ENCODE data around the gene PTPRN2. TPM values are rescaled to one million over a fixed set of nuclear protein-coding genes. Genes with fewer than 3 reads are reported as not detected.

Gene PTPRN2
- total and polyA plus RNA-seq, 2 of the 13 experiments (the other 11 are each of a cell fraction or from before 2014, with no cell fraction given) = 2.5 to 24.2 TPM

DNA sequence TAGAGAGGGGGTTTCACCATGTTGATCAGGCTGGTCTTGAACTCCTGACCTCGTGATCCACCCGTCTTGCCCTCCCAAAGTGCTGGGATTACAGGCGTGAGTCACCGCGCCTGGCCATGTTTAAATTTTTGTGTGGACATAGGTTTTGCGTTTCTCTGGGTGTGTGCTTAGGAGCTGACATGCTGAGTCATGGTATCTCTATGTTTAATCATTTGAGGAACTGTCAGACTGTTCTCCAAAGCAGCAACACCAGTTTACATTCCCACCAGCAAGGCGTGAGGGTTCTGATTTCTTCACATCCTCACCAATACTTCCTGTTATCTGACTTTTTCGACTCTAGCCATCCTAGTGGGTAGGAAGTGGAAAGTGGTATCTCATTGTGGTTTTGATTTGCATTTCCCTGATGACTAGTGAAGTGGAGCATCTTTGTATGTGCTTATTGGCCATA, 1097.1 kb downstream of the PTPRN2 start:
- Histone ChIP-seq H3K9ac (ENCODE audit: insufficient read depth, low read depth, low read length) (no peak overlapping the region), H2AFZ (ENCODE audit: low read length) (no peak overlapping the region), H3K4me3 (replicated peaks in 1 of 3; ENCODE audit: insufficient read depth in 1 of 3, low read depth in 2 of 3, low read length in 3 of 3) (no peak overlapping the region), H3K9me3 (ENCODE audit: low read length) (peaks cover 6% of the 10 kb centered on the region; the same call in 1 of the 2 replicates), H4K20me1 (ENCODE audit: insufficient read depth, low read length) (no peaks in the 10 kb centered on the region), H3K27ac (ENCODE audit: extremely low read length, insufficient read depth, low read length) (no peak overlapping the region), H3K27me3 (ENCODE audit: control insufficient read depth in 1 of 2, insufficient read depth in 2 of 2, low read length in 2 of 2) (peaks cover 6 to 46% of the 10 kb centered on the region in 2 experiments; a peak in 4 of 5 replicates), H3K4me1 (ENCODE audit: insufficient read depth, low read length) (no peaks in the 10 kb centered on the region), H3K36me3 (replicated peaks in 1 of 2; ENCODE audit: control insufficient read depth in 1 of 2, insufficient read depth in 2 of 2, low read length in 2 of 2) (no peaks in the 10 kb centered on the region), H3K79me2 (ENCODE audit: insufficient read depth, low read length) (no peaks in the 10 kb centered on the region), H3K4me2 (ENCODE audit: low read depth, low read length) (no peak overlapping the region)
- WGBS (ENCODE audit: low lambda C conversion rate) = 0% methylated on average over 8 of the region's 8 CpGs
- CTCF ChIA-PET (ENCODE audit: low intra/inter-chr PET ratio, low total read pairs) = no interaction called here
- DNase-seq (ENCODE audit: low spot score) = peak; percentile 66
- POLR2A ChIA-PET = no interaction called here
- in situ Hi-C loops (cut with HindIII; ENCODE audit: extremely low pct_ligation_motif_present, low pct_unique_long_range_greater_than_20kb) = no loop called here
- no TSS peak for BruUV-seq (replicated peaks)
- intact Hi-C loops (cut with micrococcal nuclease; ENCODE audit: unreplicated experiment) = no loop called here
- no peak for FAIRE-seq
- peak; percentile 64; the same call in 2 of the 3 replicates for ATAC-seq
- no peak for TF ChIP-seq ZNF260 (CRISPR knock-in tag; IDR thresholded peaks at IDR 0.05; ENCODE audit: borderline replicate concordance, low read depth)
- no peak for TF ChIP-seq GTF2F1 (IDR thresholded peaks at IDR 0.05; ENCODE audit: low read length)
- no peak for TF ChIP-seq KLF15 (CRISPR knock-in tag; IDR thresholded peaks at IDR 0.05; ENCODE audit: borderline replicate concordance)
- TF ChIP-seq, protein P1, sequence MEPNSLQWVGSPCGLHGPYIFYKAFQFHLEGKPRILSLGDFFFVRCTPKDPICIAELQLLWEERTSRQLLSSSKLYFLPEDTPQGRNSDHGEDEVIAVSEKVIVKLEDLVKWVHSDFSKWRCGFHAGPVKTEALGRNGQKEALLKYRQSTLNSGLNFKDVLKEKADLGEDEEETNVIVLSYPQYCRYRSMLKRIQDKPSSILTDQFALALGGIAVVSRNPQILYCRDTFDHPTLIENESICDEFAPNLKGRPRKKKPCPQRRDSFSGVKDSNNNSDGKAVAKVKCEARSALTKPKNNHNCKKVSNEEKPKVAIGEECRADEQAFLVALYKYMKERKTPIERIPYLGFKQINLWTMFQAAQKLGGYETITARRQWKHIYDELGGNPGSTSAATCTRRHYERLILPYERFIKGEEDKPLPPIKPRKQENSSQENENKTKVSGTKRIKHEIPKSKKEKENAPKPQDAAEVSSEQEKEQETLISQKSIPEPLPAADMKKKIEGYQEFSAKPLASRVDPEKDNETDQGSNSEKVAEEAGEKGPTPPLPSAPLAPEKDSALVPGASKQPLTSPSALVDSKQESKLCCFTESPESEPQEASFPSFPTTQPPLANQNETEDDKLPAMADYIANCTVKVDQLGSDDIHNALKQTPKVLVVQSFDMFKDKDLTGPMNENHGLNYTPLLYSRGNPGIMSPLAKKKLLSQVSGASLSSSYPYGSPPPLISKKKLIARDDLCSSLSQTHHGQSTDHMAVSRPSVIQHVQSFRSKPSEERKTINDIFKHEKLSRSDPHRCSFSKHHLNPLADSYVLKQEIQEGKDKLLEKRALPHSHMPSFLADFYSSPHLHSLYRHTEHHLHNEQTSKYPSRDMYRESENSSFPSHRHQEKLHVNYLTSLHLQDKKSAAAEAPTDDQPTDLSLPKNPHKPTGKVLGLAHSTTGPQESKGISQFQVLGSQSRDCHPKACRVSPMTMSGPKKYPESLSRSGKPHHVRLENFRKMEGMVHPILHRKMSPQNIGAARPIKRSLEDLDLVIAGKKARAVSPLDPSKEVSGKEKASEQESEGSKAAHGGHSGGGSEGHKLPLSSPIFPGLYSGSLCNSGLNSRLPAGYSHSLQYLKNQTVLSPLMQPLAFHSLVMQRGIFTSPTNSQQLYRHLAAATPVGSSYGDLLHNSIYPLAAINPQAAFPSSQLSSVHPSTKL (CRISPR knock-in tag; IDR thresholded peaks at IDR 0.05) = peak; percentile 29
- TF ChIP-seq POLR2AphosphoS2 (IDR thresholded peaks at IDR 0.05; ENCODE audit: low read depth, low read length) = no peak
- TF ChIP-seq SALL1 (CRISPR knock-in tag; IDR thresholded peaks at IDR 0.05) = peak; percentile 43; the same call in 1 of the 2 replicates
- TF ChIP-seq TEAD2 (CRISPR knock-in tag; IDR thresholded peaks at IDR 0.05) = no peak
- TF ChIP-seq, protein P2, sequence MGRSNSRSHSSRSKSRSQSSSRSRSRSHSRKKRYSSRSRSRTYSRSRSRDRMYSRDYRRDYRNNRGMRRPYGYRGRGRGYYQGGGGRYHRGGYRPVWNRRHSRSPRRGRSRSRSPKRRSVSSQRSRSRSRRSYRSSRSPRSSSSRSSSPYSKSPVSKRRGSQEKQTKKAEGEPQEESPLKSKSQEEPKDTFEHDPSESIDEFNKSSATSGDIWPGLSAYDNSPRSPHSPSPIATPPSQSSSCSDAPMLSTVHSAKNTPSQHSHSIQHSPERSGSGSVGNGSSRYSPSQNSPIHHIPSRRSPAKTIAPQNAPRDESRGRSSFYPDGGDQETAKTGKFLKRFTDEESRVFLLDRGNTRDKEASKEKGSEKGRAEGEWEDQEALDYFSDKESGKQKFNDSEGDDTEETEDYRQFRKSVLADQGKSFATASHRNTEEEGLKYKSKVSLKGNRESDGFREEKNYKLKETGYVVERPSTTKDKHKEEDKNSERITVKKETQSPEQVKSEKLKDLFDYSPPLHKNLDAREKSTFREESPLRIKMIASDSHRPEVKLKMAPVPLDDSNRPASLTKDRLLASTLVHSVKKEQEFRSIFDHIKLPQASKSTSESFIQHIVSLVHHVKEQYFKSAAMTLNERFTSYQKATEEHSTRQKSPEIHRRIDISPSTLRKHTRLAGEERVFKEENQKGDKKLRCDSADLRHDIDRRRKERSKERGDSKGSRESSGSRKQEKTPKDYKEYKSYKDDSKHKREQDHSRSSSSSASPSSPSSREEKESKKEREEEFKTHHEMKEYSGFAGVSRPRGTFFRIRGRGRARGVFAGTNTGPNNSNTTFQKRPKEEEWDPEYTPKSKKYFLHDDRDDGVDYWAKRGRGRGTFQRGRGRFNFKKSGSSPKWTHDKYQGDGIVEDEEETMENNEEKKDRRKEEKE (IDR thresholded peaks at IDR 0.05) = no peak
- no peak for TF ChIP-seq ZNF790 (CRISPR knock-in tag; IDR thresholded peaks at IDR 0.05; ENCODE audit: borderline replicate concordance)
- TF ChIP-seq PAF1 (CRISPR knock-in tag; IDR thresholded peaks at IDR 0.05) = no peak
- no peak for TF ChIP-seq ZBTB8A (CRISPR knock-in tag; IDR thresholded peaks at IDR 0.05; ENCODE audit: borderline replicate concordance, low read depth)
- TF ChIP-seq, protein P3, sequence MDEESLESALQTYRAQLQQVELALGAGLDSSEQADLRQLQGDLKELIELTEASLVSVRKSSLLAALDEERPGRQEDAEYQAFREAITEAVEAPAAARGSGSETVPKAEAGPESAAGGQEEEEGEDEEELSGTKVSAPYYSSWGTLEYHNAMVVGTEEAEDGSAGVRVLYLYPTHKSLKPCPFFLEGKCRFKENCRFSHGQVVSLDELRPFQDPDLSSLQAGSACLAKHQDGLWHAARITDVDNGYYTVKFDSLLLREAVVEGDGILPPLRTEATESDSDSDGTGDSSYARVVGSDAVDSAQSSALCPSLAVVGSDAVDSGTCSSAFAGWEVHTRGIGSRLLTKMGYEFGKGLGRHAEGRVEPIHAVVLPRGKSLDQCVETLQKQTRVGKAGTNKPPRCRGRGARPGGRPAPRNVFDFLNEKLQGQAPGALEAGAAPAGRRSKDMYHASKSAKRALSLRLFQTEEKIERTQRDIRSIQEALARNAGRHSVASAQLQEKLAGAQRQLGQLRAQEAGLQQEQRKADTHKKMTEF (CRISPR knock-in tag; IDR thresholded peaks at IDR 0.05) = no peak
- 0 out of 2 replicates have a peak, but pooled peaks have one; percentile 32 for TF ChIP-seq ZMYM3 (CRISPR knock-in tag; IDR thresholded peaks at IDR 0.05)
- TF ChIP-seq, protein P4, sequence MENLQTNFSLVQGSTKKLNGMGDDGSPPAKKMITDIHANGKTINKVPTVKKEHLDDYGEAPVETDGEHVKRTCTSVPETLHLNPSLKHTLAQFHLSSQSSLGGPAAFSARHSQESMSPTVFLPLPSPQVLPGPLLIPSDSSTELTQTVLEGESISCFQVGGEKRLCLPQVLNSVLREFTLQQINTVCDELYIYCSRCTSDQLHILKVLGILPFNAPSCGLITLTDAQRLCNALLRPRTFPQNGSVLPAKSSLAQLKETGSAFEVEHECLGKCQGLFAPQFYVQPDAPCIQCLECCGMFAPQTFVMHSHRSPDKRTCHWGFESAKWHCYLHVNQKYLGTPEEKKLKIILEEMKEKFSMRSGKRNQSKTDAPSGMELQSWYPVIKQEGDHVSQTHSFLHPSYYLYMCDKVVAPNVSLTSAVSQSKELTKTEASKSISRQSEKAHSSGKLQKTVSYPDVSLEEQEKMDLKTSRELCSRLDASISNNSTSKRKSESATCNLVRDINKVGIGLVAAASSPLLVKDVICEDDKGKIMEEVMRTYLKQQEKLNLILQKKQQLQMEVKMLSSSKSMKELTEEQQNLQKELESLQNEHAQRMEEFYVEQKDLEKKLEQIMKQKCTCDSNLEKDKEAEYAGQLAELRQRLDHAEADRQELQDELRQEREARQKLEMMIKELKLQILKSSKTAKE (CRISPR knock-in tag; IDR thresholded peaks at IDR 0.05; ENCODE audit: borderline replicate concordance) = no peak
- TF ChIP-seq GATAD2A (CRISPR knock-in tag; IDR thresholded peaks at IDR 0.05) = 0 out of 2 replicates have a peak, but pooled peaks have one; percentile 11
